ENCODE results near the gene SKAP2. TPM values are rescaled to one million over a fixed set of nuclear protein-coding genes. Genes with fewer than 3 reads are reported as not detected.

SKAP2 gene, protein sequence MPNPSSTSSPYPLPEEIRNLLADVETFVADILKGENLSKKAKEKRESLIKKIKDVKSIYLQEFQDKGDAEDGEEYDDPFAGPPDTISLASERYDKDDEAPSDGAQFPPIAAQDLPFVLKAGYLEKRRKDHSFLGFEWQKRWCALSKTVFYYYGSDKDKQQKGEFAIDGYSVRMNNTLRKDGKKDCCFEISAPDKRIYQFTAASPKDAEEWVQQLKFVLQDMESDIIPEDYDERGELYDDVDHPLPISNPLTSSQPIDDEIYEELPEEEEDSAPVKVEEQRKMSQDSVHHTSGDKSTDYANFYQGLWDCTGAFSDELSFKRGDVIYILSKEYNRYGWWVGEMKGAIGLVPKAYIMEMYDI
- 3.2 and 3.3 TPM in 2 replicates for total RNA-seq

DNA sequence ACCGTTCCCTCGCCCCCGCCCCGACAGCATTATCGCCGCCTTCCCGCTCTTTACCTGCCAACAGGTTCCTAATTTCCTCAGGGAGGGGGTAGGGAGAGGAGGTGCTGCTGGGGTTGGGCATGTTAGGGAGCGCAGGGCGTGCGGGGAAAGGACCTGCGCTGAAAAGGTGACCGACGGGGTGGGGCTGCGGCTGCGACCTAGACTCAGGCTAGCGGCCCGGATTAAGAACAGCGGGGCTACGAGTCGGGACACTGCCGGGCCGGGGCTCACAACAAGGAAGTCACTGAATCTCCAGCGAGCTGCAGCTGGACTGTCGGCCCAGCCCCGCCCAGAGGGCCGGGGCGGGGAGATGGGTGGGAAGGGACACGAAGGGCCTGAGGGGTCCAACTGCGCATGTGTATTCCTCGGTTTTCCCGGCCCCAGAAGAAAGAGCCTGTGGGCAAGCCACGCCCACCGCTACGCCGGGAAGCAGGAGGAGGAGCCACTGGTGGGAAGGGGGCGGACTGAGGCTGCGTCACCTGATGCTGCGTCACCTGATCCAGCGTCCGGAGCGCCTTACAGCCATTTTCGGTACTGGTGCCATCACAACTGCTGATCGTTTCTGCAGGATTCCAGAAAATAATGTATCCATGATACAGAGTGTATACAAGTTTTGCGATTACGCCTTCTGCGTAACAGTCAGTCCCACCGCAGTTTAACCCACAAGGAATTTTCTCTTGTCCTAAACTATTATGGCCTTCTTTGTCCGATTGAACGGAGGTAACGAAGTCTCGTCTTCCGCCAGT lies at the start of gene SKAP2:
SKAP2 (minus strand) TSS at position 282 of the 785 bp plus-strand sequence; CDS start at position 121, 161 bp downstream.
- Mint-ChIP-seq H3K4me3 (peak within 1 kb of the TSS; percentile 93), H3K27ac (peak within 1 kb of the TSS; percentile 78), H3K27me3 (ENCODE audit: insufficient read depth) (peaks cover 29% of the 10 kb centered on the region), H3K9me3 (no peaks in the 10 kb centered on the region), H3K36me3 (ENCODE audit: low read depth) (peaks cover 3% of the 10 kb centered on the region), H3K4me1 (ENCODE audit: low read depth) (peaks cover 21% of the 10 kb centered on the region)
- intact Hi-C loops (cut with micrococcal nuclease) = loop anchor here (1.0 to 10.0 kb wide), 10 partner anchors 232 to 1739 kb away; partner anchors contain the start of genes CYCS and NFE2L3
- DNase-seq (ENCODE audit: low spot score) = peak; percentile 83

DNA sequence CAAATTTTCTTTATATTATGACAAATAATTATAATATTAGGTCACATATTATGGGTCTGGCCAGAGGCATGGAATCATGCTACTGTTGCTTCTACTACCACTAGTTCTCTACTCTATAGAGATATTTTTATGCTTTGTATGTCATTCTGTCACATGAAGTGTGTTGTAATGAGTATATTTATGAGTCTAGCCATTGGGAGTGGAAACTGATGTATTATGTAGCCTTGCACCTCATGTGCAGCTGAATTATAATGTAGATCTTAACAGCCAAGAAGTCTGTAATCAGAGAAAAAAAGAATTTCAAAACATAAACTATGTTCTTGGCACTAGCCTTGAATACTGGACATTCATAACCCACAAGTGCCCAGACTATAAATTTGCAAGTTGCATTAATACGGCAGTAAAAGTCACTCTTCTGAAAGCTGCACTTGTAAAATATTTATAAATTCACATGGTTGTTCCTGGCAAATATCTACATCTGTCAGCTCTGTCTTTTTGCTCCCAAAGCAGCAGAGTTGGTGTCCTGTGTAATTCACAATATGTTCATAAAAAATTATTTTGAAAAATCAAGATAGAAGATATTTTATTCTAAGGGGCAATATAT lies 48.6 kb upstream of the SKAP2 start:
- intact Hi-C loops (cut with micrococcal nuclease) = no loop called here
- Mint-ChIP-seq H3K4me1 (ENCODE audit: low read depth) (no peaks in the 10 kb centered on the region), H3K4me3 (no peak overlapping the region)

DNA sequence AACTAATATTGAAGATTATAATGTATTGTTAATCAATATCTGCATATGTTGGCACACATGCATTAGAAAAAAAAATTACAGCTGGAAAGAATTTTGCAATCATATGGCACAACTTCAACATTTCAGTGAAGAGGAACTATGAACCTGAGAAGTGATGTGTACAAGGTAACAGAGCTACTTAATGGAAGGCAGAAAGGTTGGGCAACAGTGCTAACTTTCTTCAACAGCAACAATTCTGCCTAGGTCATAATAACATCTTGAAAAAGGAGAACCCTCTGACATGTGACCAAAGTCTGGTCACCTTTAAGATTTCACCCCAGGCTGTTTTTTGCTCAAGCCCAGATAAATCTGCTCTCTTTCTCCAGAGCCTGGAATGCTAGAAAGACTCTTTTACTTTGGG lies 47.9 kb upstream of the SKAP2 start:
- intact Hi-C loops (cut with micrococcal nuclease) = no loop called here
- no peak overlapping the region for H3K4me3 Mint-ChIP-seq
- DNase-seq (ENCODE audit: low spot score) = no peak
- H3K9me3 Mint-ChIP-seq = no peaks in the 10 kb centered on the region
- H3K27ac Mint-ChIP-seq = no peak overlapping the region
- H3K4me1 Mint-ChIP-seq (ENCODE audit: low read depth) = no peaks in the 10 kb centered on the region
- peaks cover 3% of the 10 kb centered on the region for H3K27me3 Mint-ChIP-seq (ENCODE audit: insufficient read depth)
- no peaks in the 10 kb centered on the region for H3K36me3 Mint-ChIP-seq (ENCODE audit: low read depth)

More for the DNA sequence above, 48.6 kb upstream of the SKAP2 start:
- Mint-ChIP-seq H3K27ac (no peak overlapping the region), H3K9me3 (no peaks in the 10 kb centered on the region), H3K36me3 (ENCODE audit: low read depth) (no peaks in the 10 kb centered on the region), H3K27me3 (ENCODE audit: insufficient read depth) (peaks cover 3% of the 10 kb centered on the region)
- DNase-seq (ENCODE audit: low spot score) = no peak

DNA sequence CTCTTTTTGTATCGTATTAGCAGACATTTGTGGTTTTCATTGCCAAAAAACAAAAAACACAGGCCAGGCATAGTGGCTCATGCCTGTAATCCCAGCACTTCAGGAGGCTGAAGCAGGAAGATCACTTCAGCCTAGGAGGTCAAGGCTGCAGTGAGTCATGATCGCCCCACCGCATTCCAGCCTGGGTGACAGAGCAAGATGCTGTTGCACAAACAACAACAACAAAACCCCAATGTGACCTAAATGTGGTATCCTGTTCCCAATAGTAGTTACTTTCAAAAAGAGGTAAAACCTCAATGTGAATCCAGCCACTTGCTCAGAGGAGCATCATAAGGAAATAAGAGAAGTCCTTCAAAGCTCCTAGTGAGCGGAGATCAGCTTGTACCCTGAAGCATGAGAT lies 45.8 kb upstream of the SKAP2 start:
- H3K4me1 Mint-ChIP-seq (ENCODE audit: low read depth) = no peaks in the 10 kb centered on the region
- H3K36me3 Mint-ChIP-seq (ENCODE audit: low read depth) = no peaks in the 10 kb centered on the region
- H3K27ac Mint-ChIP-seq = no peak overlapping the region
- H3K27me3 Mint-ChIP-seq (ENCODE audit: insufficient read depth) = peaks cover 3% of the 10 kb centered on the region
- no peak for DNase-seq (ENCODE audit: low spot score)
- no peak overlapping the region for H3K4me3 Mint-ChIP-seq
- no peaks in the 10 kb centered on the region for H3K9me3 Mint-ChIP-seq
- intact Hi-C loops (cut with micrococcal nuclease) = no loop called here

DNA sequence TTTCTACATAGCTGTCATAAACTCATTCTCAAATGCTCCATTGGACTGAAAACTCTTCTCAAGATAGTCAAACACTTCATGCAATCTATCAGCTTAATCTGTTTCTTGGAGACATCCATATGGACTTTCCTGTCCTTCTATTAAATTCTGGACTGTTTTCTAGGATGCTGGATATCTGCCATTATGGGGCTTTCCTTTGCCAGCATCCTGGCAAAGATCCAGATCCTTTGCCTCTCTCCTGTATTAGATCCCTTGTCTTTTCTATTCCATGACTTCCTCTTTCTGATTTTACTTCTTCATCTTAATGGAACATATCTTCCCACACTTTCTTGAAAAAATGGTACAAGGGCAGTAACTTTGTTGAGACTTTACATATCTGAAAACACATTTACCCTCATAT lies 35.9 kb upstream of the SKAP2 start:
- intact Hi-C loops (cut with micrococcal nuclease) = no loop called here
- H3K27me3 Mint-ChIP-seq (ENCODE audit: insufficient read depth) = peaks cover 6% of the 10 kb centered on the region
- no peak overlapping the region for H3K27ac Mint-ChIP-seq
- no peak for DNase-seq (ENCODE audit: low spot score)
- H3K4me1 Mint-ChIP-seq (ENCODE audit: low read depth) = no peaks in the 10 kb centered on the region
- no peak overlapping the region for H3K4me3 Mint-ChIP-seq
- no peaks in the 10 kb centered on the region for H3K36me3 Mint-ChIP-seq (ENCODE audit: low read depth)
- H3K9me3 Mint-ChIP-seq = no peaks in the 10 kb centered on the region

DNA sequence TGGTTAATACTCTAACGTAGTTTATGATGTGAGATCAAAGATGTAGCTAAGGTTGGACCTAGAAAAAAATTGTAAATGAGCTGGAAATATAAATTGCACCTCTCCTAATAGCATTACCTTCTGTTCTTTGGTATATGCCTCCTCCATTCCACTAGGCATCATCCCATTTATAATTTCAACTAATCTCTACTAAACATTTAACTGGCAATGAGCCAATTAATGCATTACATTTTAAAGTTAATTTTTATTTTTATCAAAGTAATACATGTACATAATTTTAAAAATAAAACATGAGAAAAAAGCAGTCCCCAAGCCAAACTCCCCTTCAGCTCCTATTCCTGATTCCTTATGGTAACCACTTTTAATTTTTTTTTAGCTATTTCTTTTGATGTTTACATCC lies 35.1 kb upstream of the SKAP2 start:
- Mint-ChIP-seq H3K27me3 (ENCODE audit: insufficient read depth) (peaks cover 9% of the 10 kb centered on the region), H3K27ac (no peak overlapping the region), H3K4me1 (ENCODE audit: low read depth) (no peaks in the 10 kb centered on the region), H3K9me3 (no peaks in the 10 kb centered on the region), H3K36me3 (ENCODE audit: low read depth) (no peaks in the 10 kb centered on the region), H3K4me3 (no peak overlapping the region)
- intact Hi-C loops (cut with micrococcal nuclease) = no loop called here
- DNase-seq (ENCODE audit: low spot score) = no peak

DNA sequence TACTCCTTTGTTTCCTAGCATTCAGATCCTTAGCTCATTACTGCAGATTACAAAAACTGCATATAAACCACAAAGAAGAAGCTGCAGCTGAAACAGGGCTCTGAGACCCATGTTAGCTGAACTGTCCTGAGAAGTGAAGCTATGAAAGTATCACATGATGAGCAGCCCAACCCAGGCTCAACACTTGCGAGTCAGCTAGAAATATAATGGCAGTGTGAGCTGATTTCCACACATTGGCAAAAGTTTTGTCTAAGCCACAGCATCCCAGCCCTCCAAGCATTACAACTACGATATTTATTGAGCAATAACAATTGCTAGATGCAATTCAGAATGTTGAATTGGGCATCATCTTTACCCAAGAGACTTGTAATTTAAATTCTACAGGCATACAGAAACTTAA lies 34.5 kb upstream of the SKAP2 start:
- intact Hi-C loops (cut with micrococcal nuclease) = no loop called here
- Mint-ChIP-seq H3K9me3 (no peaks in the 10 kb centered on the region), H3K36me3 (ENCODE audit: low read depth) (no peaks in the 10 kb centered on the region), H3K27ac (no peak overlapping the region), H3K27me3 (ENCODE audit: insufficient read depth) (peaks cover 9% of the 10 kb centered on the region), H3K4me1 (ENCODE audit: low read depth) (no peaks in the 10 kb centered on the region), H3K4me3 (no peak overlapping the region)
- DNase-seq (ENCODE audit: low spot score) = no peak

DNA sequence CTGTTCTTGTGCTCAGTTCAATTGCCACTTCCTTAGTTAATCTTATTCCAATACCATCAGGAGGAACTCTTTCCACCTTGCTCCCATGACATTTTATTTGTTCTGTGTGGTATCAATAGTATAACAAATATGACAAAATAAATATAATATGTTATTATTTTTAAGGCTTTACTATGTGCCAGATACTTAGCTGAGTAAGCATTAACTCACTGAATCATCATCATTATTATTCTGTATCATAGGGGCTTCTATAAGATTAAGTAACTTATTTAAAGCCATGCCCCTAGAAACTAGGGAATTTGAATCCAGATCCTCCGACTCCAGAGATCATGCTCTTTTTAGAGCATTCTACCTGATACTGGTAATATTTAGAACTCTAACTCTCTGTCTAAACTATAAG lies 33.5 kb upstream of the SKAP2 start:
- peaks cover 11% of the 10 kb centered on the region for H3K27me3 Mint-ChIP-seq (ENCODE audit: insufficient read depth)
- no peak overlapping the region for H3K27ac Mint-ChIP-seq
- H3K4me3 Mint-ChIP-seq = no peak overlapping the region
- intact Hi-C loops (cut with micrococcal nuclease) = no loop called here
- no peaks in the 10 kb centered on the region for H3K9me3 Mint-ChIP-seq
- no peaks in the 10 kb centered on the region for H3K4me1 Mint-ChIP-seq (ENCODE audit: low read depth)
- H3K36me3 Mint-ChIP-seq (ENCODE audit: low read depth) = no peaks in the 10 kb centered on the region
- no peak for DNase-seq (ENCODE audit: low spot score)

DNA sequence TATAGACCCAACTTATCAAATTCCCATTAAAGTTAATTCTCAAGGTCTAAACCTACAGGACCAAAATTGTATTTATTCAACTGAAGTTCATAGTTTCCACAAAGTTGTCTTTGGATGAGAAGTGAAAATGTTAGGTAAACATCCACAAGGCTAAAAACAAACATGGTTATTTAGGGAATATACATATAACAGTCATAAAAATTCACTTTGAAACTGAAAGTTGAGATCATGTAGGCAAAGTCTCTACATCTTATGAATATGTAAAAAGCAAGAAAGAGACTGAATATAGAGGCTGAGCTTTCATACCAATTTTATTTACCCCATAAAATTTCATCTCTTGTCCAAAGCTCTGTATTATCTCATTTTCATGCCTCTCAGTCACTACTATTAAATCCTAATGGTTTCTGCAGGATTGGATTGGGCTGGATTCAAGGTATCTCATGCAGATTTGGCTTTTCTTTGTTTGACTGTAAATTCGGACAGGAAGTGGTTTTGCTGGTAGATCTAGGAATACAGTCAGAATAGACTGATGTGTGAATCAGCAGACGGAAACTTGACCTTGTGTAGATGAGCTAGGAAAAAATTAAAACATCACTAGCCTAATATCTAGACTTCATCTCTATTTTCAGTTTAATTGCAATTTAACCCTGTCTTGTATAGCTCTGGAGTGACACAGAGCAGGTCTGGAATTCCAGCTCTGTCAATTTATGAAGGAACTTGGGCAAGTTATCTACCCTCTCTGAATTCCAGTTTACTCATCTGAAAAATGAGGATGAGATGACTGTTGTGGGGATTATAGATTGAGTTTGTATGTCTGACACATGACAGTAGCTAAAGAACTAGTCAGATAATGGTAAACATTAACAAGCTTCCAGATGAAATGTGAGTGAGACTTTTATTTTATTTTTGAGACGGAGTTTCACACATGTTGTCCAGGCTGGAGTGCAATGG lies 27.3 kb upstream of the SKAP2 start:
- Mint-ChIP-seq H3K9me3 (no peaks in the 10 kb centered on the region), H3K4me1 (ENCODE audit: low read depth) (no peaks in the 10 kb centered on the region), H3K4me3 (no peak overlapping the region), H3K27ac (no peak overlapping the region), H3K36me3 (ENCODE audit: low read depth) (no peaks in the 10 kb centered on the region), H3K27me3 (ENCODE audit: insufficient read depth) (peaks cover 13% of the 10 kb centered on the region)
- intact Hi-C loops (cut with micrococcal nuclease) = no loop called here
- DNase-seq (ENCODE audit: low spot score) = no peak

DNA sequence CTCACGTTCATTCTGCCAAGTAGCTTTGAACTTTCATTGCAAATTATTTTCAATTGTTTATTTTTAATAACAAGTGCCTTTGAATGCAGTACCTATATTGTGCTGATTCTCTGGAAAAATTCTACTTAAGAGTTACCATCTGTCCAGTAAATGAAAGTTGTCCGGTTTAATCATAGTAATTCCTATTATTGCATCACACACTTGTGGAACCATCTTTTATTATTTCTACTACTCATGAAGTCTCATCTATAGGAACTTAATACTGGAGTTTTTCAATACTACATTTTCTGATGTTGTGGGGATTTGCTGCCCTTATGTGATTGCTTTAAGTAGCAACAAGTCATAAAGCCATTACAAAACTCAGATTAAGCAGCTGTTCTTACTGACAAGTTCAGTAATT lies 16.5 kb upstream of the SKAP2 start:
- Mint-ChIP-seq H3K4me1 (ENCODE audit: low read depth) (no peaks in the 10 kb centered on the region), H3K36me3 (ENCODE audit: low read depth) (no peaks in the 10 kb centered on the region), H3K27me3 (ENCODE audit: insufficient read depth) (peaks cover 15% of the 10 kb centered on the region), H3K9me3 (peaks cover 5% of the 10 kb centered on the region), H3K27ac (no peak overlapping the region), H3K4me3 (no peak overlapping the region)
- DNase-seq (ENCODE audit: low spot score) = no peak
- intact Hi-C loops (cut with micrococcal nuclease) = no loop called here

DNA sequence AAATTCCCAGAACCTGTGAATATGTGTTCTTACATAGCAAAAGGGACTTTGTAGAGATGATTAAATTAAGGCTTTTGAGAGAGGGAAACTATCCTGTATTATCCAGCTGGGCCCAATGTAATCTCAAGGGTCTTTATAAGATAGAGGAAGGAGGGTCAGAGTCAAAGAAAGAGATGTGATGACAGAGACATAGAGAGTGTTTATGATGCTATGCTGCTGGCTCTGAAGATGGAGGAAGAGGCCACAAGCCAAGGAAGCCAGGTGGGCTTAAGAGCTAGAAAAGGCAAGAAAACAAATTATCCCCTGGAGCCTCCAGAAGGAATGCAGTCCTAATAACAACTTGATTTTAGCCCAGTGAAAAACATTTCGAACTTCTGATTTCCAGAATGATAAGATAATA lies 15.3 kb upstream of the SKAP2 start:
- intact Hi-C loops (cut with micrococcal nuclease) = no loop called here
- no peaks in the 10 kb centered on the region for H3K9me3 Mint-ChIP-seq
- H3K4me3 Mint-ChIP-seq = no peak overlapping the region
- no peaks in the 10 kb centered on the region for H3K4me1 Mint-ChIP-seq (ENCODE audit: low read depth)
- peaks cover 18% of the 10 kb centered on the region for H3K27me3 Mint-ChIP-seq (ENCODE audit: insufficient read depth)
- no peak overlapping the region for H3K27ac Mint-ChIP-seq
- no peaks in the 10 kb centered on the region for H3K36me3 Mint-ChIP-seq (ENCODE audit: low read depth)
- no peak for DNase-seq (ENCODE audit: low spot score)

DNA sequence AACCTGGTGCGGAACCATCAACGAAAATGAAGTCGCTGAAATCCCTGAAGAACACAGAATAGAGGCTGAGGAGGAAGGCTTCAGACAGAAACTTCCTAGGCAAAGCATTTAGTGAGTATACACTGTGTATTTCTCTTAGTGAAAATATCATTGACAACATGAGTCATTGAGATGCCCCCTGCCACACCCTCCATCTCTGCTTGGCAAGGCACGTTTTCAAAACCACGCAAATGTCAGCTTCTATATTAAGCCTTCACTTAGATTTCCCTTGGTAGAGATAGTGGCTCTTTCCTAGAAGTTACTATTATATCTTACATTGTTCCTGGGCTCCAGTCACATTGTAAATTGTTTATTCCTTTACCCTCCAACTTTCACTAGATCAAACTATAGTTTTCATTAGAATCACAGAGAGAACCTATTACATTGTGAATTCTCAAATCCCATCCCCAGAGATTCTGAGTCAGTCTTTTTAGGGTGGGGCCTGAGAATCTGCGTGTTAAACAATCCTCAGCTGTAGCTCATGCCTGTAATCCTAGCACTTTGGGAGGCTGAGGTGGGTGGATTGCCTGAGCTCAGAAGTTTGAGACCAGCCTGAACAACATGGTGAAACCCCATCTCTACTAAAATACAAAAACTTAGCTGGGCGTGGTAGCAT lies 4.6 kb upstream of the SKAP2 start:
- DNase-seq (ENCODE audit: low spot score) = no peak
- H3K9me3 Mint-ChIP-seq = no peaks in the 10 kb centered on the region
- no peak overlapping the region for H3K4me3 Mint-ChIP-seq
- H3K27me3 Mint-ChIP-seq (ENCODE audit: insufficient read depth) = peaks cover 11% of the 10 kb centered on the region
- peaks cover 13% of the 10 kb centered on the region for H3K4me1 Mint-ChIP-seq (ENCODE audit: low read depth)
- intact Hi-C loops (cut with micrococcal nuclease) = loop anchor here (10.0 kb wide), 5 partner anchors 494 to 1306 kb away; partner anchors contain the start of gene NFE2L3
- H3K36me3 Mint-ChIP-seq (ENCODE audit: low read depth) = peaks cover 3% of the 10 kb centered on the region
- no peak overlapping the region for H3K27ac Mint-ChIP-seq

Data from activated T-helper 1 cell treated with anti-CD3 and anti-CD28 coated beads, Interleukin-12 subunit alpha, Interleukin-12 subunit beta, Interleukin-2, Interleukin-4 antibody, amounts not matched to agents 30 ng/mL and 10 ng/mL and 1 ng/mL, durations not matched to agents 14 hours and 24 hours and 36 hours (primary cell).